RWPE1 (cell line): Measurements from ENCODE around the gene USP12.
"Not testable (repeated sequence)": the region's sequence is repeated elsewhere in the genome, so short reads cannot be mapped to it uniquely, and the experiment has no call there.

ENCODE experiments used
- CTCF ChIA-PET: fragments of 350-600 bp; sonication (Branson Sonifier 250); formaldehyde crosslinking; extraction: SDS; loops from one replicate; lab custom pipeline; 2021; lab: Yijun Ruan, JAX
- POLR2A ChIA-PET: fragments of 400-600 bp; formaldehyde crosslinking; extraction: SDS; loops from one replicate; lab custom pipeline; 2020; ENCODE audit warnings: antibody characterized with exemption; ENCODE audit not compliant: low non-redundant PET; lab: Yijun Ruan, JAX
- DNase-seq: peaks from one replicate; pipeline ENCODE4 v3.0.0; 2012; ENCODE audit warnings: low spot score
- H3K27ac ChIP-seq: fragments of 450-650 bp; 2 replicates; pipeline ENCODE4 v1.5.1; 2017
- TF ChIP-seq, protein P1 (sequence below): fragments of 450-650 bp; conservative IDR thresholded peaks from 2 replicates; pipeline ENCODE4 v1.5.1; 2017; ENCODE audit warnings: low read depth, mild to moderate bottlenecking

Gene USP12

DNA sequence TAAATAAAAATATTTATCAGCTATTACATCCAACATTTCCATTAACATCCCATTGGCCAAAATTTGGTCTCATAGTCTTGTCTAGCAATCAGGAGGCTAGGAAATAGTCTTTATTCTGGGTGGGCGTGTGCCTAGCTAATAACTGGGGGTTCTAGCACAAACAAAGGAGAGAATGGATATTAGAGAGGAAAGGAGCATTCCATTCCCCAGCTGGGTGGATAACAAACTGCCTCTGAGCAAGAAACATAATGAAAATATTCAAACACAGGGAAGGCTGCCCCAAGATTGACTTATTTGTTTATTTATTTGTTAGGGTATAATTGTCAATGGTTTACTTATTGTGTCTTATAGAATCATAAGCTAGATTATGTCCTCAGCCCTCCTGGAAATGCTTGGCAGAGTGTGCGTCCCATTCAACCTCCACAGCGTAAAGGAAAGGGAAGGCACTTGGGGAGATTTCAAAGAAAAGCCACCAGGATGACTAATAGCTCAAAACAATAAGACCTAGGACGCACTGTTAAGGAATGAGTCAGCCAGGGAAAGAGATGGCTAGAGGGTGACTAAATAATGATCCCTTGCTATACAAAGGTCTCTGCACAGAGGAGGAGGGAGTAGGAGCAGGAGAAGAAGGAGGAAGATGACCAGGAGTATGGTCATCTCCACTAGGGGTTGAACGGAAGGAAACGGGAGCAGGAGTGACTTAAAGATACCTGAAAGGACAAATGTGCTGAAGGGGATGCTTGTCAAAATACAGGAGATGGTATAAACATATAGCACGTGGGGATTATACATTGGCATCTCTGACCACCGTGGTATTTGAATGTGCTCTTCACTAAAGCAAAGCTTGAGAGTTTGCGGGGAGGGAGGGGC lies 23.5 kb upstream of the USP12 start:
- ChIA-PET CTCF (interaction anchor here (0.7 kb wide), 1 partner anchor 167 kb away, joined by 3 read pairs; no protein-coding TSS in a partner anchor), POLR2A (interaction anchor here (0.8 kb wide), 1 partner anchor 62 kb away, joined by 5 read pairs; no protein-coding TSS in a partner anchor)
- peak; percentile 89 for DNase-seq
- TF ChIP-seq, protein P1, sequence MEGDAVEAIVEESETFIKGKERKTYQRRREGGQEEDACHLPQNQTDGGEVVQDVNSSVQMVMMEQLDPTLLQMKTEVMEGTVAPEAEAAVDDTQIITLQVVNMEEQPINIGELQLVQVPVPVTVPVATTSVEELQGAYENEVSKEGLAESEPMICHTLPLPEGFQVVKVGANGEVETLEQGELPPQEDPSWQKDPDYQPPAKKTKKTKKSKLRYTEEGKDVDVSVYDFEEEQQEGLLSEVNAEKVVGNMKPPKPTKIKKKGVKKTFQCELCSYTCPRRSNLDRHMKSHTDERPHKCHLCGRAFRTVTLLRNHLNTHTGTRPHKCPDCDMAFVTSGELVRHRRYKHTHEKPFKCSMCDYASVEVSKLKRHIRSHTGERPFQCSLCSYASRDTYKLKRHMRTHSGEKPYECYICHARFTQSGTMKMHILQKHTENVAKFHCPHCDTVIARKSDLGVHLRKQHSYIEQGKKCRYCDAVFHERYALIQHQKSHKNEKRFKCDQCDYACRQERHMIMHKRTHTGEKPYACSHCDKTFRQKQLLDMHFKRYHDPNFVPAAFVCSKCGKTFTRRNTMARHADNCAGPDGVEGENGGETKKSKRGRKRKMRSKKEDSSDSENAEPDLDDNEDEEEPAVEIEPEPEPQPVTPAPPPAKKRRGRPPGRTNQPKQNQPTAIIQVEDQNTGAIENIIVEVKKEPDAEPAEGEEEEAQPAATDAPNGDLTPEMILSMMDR: no peak
- H3K27ac ChIP-seq: no peak overlapping the region

DNA sequence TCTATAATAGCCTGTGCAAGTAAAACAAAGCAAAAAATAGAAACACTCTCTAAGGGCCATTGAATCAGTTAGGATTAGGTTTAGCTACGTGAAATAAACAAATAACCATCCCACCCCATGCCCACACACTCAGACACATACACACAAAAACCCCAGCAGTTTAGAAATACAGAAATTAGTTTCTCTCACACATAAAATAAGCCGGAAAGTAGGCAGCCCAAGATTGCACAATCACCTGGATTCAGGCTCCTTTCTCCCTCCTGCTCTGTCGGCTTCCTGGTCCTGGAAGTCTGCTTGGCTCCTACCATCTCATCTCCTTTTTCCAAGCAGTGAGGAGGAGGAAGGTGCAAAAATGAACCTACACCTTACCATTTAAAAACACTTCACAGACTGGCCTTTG lies 22.6 kb upstream of the USP12 start:
- TF ChIP-seq, protein P1: no peak
- POLR2A ChIA-PET: interaction anchor here (0.8 kb wide), 1 partner anchor 63 kb away, joined by 5 read pairs; no protein-coding TSS in a partner anchor
- DNase-seq: no peak
- CTCF ChIA-PET: no interaction called here
- H3K27ac ChIP-seq: no peak overlapping the region

DNA sequence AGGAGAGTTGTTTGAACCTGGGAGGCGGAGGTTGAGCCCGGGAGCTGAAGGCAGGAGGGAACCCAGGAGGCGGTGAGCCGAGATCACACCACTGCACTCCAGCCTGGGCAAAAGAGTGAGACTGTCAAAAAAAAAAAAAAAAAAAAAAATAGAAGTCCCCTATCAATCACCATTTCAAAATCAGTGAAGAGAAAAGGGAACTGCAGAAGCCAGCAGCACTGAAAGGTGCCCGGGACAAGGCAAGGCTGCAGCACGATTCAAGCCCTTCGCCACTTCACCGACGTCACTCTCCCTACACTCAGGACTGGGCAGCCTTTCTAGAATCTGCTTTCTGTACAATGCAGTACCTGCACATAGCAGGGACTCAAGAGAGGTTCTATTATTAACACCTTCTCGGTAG lies 21.9 kb upstream of the USP12 start:
- H3K27ac ChIP-seq: no peak overlapping the region
- POLR2A ChIA-PET: no interaction called here
- CTCF ChIA-PET: no interaction called here
- TF ChIP-seq, protein P1: no peak
- DNase-seq: no peak

DNA sequence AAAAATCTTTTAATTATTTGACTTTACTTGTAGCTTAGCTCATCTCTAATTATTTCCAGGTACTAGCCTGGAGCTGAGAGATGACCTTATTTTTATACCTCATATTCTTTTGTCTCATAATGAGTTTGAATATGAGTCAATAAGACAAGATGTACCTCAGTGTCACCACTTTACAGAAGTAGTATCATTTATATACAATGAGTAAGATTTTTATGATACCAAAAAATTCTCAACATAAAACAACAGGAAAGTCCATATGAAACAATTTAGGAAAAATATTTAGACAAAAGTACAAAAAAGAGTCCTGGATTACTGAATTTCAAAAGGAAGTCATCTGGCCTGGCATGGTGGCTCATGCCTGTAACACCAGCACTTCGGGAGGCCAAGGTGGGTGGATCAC lies 21.4 kb upstream of the USP12 start:
- no peak for DNase-seq
- TF ChIP-seq, protein P1: no peak
- POLR2A ChIA-PET: no interaction called here
- CTCF ChIA-PET: no interaction called here
- H3K27ac ChIP-seq: no peak overlapping the region

DNA sequence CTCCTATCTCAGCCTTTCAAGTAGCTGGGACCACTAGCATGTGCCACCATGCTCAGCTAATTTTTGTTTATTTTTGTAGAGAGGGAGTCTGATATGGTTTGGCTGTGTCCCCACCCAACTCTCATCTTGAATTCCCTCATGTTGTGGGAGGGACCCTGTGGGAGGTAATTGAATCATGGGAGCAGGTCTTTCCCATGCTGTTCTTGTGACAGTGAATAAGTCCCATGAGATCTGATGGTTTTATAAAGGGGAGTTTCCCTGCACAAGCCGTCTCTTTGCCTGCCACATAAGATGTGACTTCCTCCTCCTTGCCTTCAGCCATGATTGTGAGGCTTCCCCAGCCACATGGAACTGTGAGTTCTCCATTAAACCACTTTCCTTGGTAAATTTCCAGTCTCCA lies 20.8 kb upstream of the USP12 start:
- DNase-seq, POLR2A ChIA-PET, H3K27ac ChIP-seq: not testable (repeated sequence)
- CTCF ChIA-PET: interaction anchor here (0.6 kb wide), 1 partner anchor 73 kb away, joined by 4 read pairs; no protein-coding TSS in a partner anchor

DNA sequence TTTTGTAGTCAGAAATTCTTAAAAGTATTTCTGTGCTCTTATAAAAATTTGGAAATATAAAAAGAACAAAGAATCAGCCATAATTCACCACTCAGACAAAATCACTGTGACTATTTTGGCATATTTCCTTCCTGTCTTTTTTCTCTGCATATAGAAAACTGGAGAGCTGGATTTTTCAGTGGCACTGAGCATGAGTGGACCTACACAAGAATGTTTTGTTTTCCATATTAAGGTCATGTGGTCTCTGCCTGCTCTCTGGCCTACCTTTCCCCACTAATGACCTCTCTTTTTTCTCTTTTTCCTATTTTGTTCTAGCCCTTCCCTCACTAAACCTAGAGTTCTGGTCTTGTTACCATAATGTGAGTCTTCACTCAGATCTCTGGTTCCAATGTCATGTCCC lies 17.6 kb upstream of the USP12 start:
- POLR2A ChIA-PET: no interaction called here

More for the DNA sequence above, 17.6 kb upstream of the USP12 start:
- TF ChIP-seq, protein P1: no peak
- DNase-seq: no peak
- CTCF ChIA-PET: no interaction called here
- H3K27ac ChIP-seq: no peak overlapping the region
